Thoracic aorta (tissue), 2 donors: Measurements from ENCODE around the gene RFPL2. TPM values are rescaled to one million over a fixed set of nuclear protein-coding genes. Genes with fewer than 3 reads are reported as not detected.

Experiments
- ATAC-seq: fragments of 150-250 bp; one replicate; pipeline ENCODE4 v1.8.0; 2017; ENCODE audit warnings: low read depth; ENCODE audit not compliant: insufficient number of reproducible peaks, low FRiP score
- DNase-seq: peaks from one replicate; pipeline ENCODE4 v3.0.0-alpha.2; 2020; ENCODE audit warnings: low spot score
- H3K27ac ChIP-seq, 2 donors: fragments of 200-600 bp; sonication (generic); 1 replicate in 1 of 2; 2 replicates in 1 of 2; pipeline ENCODE4 v1.5.1; 2016; ENCODE audit warnings: mild to moderate bottlenecking in 2 of 2, moderate library complexity in 2 of 2
- H3K27me3 ChIP-seq: fragments of 200-600 bp; sonication (generic); replicated peaks from 2 replicates; pipeline ENCODE4 v1.6.0; 2016; ENCODE audit warnings: mild to moderate bottlenecking; ENCODE audit not compliant: insufficient read depth
- H3K36me3 ChIP-seq: fragments of 200-600 bp; sonication (generic); one replicate; pipeline ENCODE4 v1.5.1; 2016
- H3K4me1 ChIP-seq, 2 donors: fragments of 200-600 bp; sonication (generic); 1 replicate in 1 of 2; 2 replicates in 1 of 2; pipeline versions ENCODE4 v1.5.1 to v1.6.0; 2016; ENCODE audit warnings: low read depth in 2 of 2, mild to moderate bottlenecking in 1 of 2; ENCODE audit not compliant: control insufficient read depth in 1 of 2
- H3K4me3 ChIP-seq: fragments of 200-600 bp; sonication (generic); 2 replicates; pipeline ENCODE4 v1.5.1; 2016; ENCODE audit warnings: mild to moderate bottlenecking
- H3K9me3 ChIP-seq: fragments of 200-600 bp; sonication (generic); 2 replicates; pipeline ENCODE4 v1.5.1; 2016
- CTCF ChIP-seq: fragments of 200-600 bp; sonication (generic); IDR thresholded peaks from one replicate; pipeline ENCODE4 v1.5.1; 2019; ENCODE audit warnings: antibody characterized with exemption
- total RNA-seq, 2 donors: library from RNA; depleted of rRNA; stranded (reverse); fragments of >200 nt; gene quantifications; one replicate each; pipeline versions ENCODE4 v1.1.0 to v1.2.3, GENCODE V29; 2016

Gene RFPL2
- total RNA-seq, 2 donors from 2014 or later = not detected

GRCh38 chr22:32217465-32217864, 12.6 kb upstream of the RFPL2 start:
- ATAC-seq (no peak), DNase-seq (no peak)
- H3K27me3 ChIP-seq = no peaks in the 10 kb centered on the region
- no peak overlapping the region for H3K4me3 ChIP-seq
- H3K4me1 ChIP-seq = no peaks in the 10 kb centered on the region
- no peak overlapping the region for H3K27ac ChIP-seq
- H3K9me3 ChIP-seq = no peaks in the 10 kb centered on the region
- TF ChIP-seq CTCF = no peak
- H3K36me3 ChIP-seq = no peaks in the 10 kb centered on the region

- Histone ChIP-seq H3K27ac (no peak overlapping the region), H3K27me3 (no peaks in the 10 kb centered on the region), H3K4me3 (no peak overlapping the region), H3K4me1 (no peaks in the 10 kb centered on the region), H3K36me3 (no peaks in the 10 kb centered on the region), H3K9me3 (no peaks in the 10 kb centered on the region)
- TF ChIP-seq CTCF = no peak
- DNase-seq = no peak
- no peak for ATAC-seq
Observed at GRCh38 chr22:32216911-32217310, 12.0 kb upstream of the RFPL2 start.

- no peaks in the 10 kb centered on the region for H3K27me3 ChIP-seq
- H3K9me3 ChIP-seq = no peaks in the 10 kb centered on the region
- H3K4me1 ChIP-seq = no peaks in the 10 kb centered on the region
- H3K36me3 ChIP-seq = no peaks in the 10 kb centered on the region
- TF ChIP-seq CTCF = no peak
- H3K4me3 ChIP-seq = no peak overlapping the region
- H3K27ac ChIP-seq = no peak overlapping the region
- no peak for ATAC-seq
- DNase-seq = no peak
Observed at GRCh38 chr22:32211011-32211410, 6.1 kb upstream of the RFPL2 start.

DNA sequence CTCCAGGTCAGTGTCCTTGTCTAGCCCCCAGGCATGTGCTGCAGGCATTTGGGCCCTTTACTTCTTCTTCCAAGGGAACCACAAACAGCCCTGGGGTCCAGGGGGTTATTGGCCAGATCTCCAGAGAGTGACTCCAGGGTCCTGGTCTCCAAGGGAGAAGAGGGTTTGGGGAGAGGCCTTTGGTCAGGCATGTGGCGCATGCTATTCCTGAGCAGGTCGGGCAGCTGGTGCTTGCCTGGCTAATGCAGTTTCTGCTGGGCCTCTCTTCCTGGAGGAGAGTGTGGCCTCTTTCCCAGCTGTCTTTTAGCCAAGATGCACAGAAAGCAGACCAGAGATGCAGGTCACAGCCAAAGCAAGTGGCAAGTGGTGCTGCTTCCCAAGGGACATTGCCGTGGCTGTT, 3.8 kb upstream of the RFPL2 start:
- no peaks in the 10 kb centered on the region for H3K4me1 ChIP-seq
- no peaks in the 10 kb centered on the region for H3K27me3 ChIP-seq

GRCh38 chr22:32207971-32208480, 3.2 kb upstream of the RFPL2 start:
- TF ChIP-seq CTCF = no peak
- no peaks in the 10 kb centered on the region for H3K27me3 ChIP-seq
- H3K27ac ChIP-seq = no peak overlapping the region
- no peaks in the 10 kb centered on the region for H3K4me1 ChIP-seq
- DNase-seq = no peak
- H3K4me3 ChIP-seq = no peak overlapping the region
- no peak for ATAC-seq
- H3K36me3 ChIP-seq = no peaks in the 10 kb centered on the region
- no peaks in the 10 kb centered on the region for H3K9me3 ChIP-seq

More for the DNA sequence above, 3.8 kb upstream of the RFPL2 start:
- Histone ChIP-seq H3K9me3 (no peaks in the 10 kb centered on the region), H3K36me3 (no peaks in the 10 kb centered on the region), H3K4me3 (no peak overlapping the region), H3K27ac (no peak overlapping the region)
- no peak for TF ChIP-seq CTCF
- ATAC-seq (no peak), DNase-seq (no peak)
